Karpas-422 (cell line): Measurements from ENCODE around the gene ATP11A. TPM values are rescaled to one million over a fixed set of nuclear protein-coding genes. Genes with fewer than 3 reads are reported as not detected.

ENCODE experiments used
- DNase-seq: peaks from one replicate; pipeline ENCODE4 v3.0.0-alpha.2; 2015
- H2AFZ ChIP-seq: fragments of 200-600 bp; sonication (generic); 2 replicates; pipeline ENCODE4 v1.6.1; 2014; ENCODE audit warnings: antibody characterized with exemption, low read length, mixed read lengths
- H3K27ac ChIP-seq: fragments of 200-600 bp; sonication (generic); 2 replicates; pipeline ENCODE4 v1.5.1; 2014; ENCODE audit warnings: mild to moderate bottlenecking, low read length, moderate library complexity
- H3K27me3 ChIP-seq: fragments of 200-600 bp; sonication (generic); 2 replicates; pipeline ENCODE4 v1.6.1; 2014; ENCODE audit warnings: low read length, mixed read lengths
- H3K36me3 ChIP-seq: fragments of 200-600 bp; sonication (generic); 2 replicates; pipeline ENCODE4 v1.6.1; 2014; ENCODE audit warnings: low read length, mixed read lengths; ENCODE audit not compliant: insufficient read depth
- H3K4me1 ChIP-seq: fragments of 200-600 bp; sonication (generic); 2 replicates; pipeline ENCODE4 v1.6.1; 2014; ENCODE audit warnings: mild to moderate bottlenecking, low read length, mixed read lengths
- H3K4me2 ChIP-seq: fragments of 200-600 bp; sonication (generic); 2 replicates; pipeline ENCODE4 v1.6.1; 2014; ENCODE audit warnings: low read length, low read depth, mild to moderate bottlenecking; ENCODE audit not compliant: poor library complexity, severe bottlenecking
- H3K4me3 ChIP-seq: fragments of 200-600 bp; sonication (generic); 2 replicates; pipeline ENCODE4 v1.5.1; 2014; ENCODE audit warnings: mild to moderate bottlenecking, antibody characterized with exemption, low read length, mixed read lengths
- H3K79me2 ChIP-seq: fragments of 200-600 bp; sonication (generic); 2 replicates; pipeline ENCODE4 v1.6.1; 2014; ENCODE audit warnings: mild to moderate bottlenecking, low read length, mixed read lengths
- H3K9ac ChIP-seq: fragments of 200-600 bp; sonication (generic); 2 replicates; pipeline ENCODE4 v1.6.0; 2014; ENCODE audit warnings: low read length
- H3K9me2 ChIP-seq: fragments of 200-600 bp; sonication (generic), shearing (Covaris generic); replicated peaks from 2 replicates; pipeline ENCODE4 v1.6.0; 2014; ENCODE audit warnings: mild to moderate bottlenecking, low read length, moderate library complexity; ENCODE audit not compliant: insufficient read depth
- H3K9me3 ChIP-seq: fragments of 300-700, 200-600 bp; sonication (generic); 2 replicates; pipeline ENCODE4 v1.6.1; 2014; ENCODE audit warnings: low read length, mixed read lengths
- H4K20me1 ChIP-seq: fragments of 200-600 bp; sonication (generic); 2 replicates; pipeline ENCODE4 v1.6.1; 2014; ENCODE audit warnings: mild to moderate bottlenecking, antibody characterized with exemption, low read length, low read depth; ENCODE audit not compliant: insufficient read depth
- total RNA-seq: library from RNA; depleted of rRNA; stranded (reverse); fragments of >200 nt; shearing (Covaris generic); gene quantifications from 2 replicates; pipeline ENCODE4 v1.2.3, GENCODE V29; 2014; ENCODE audit warnings: low replicate concordance

The ATP11A gene
- total RNA-seq, 1 experiment from 2014 or later, result 0.11 TPM

DNA sequence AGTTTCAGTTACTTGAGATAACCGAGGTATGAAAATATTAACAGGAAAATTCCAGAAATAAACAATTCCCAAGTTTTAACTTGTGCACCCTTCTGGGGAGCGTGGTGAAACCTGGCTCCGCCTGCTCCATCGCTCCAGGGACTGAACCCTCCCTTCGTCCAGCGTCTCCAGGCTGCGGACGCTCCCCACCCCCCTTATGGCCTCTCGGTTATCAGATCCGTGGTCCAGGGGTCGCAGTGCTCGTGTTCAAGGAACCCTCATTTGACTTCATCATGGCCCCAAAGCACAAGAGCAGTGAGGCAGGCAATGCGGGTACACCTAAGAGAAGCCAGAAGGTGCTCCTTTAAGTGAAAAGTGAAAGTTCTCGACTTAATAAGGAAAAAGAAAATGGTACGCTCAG, 71.1 kb downstream of the ATP11A start:
- Histone ChIP-seq H3K36me3 (no peaks in the 10 kb centered on the region), H3K4me1 (no peaks in the 10 kb centered on the region), H3K27me3 (no peaks in the 10 kb centered on the region), H3K4me3 (no peak overlapping the region), H3K9ac (no peak overlapping the region), H2AFZ (no peak overlapping the region), H4K20me1 (no peaks in the 10 kb centered on the region), H3K79me2 (no peaks in the 10 kb centered on the region), H3K4me2 (no peak overlapping the region), H3K9me3 (no peaks in the 10 kb centered on the region), H3K9me2 (no peaks in the 10 kb centered on the region), H3K27ac (no peak overlapping the region)
- no peak for DNase-seq

GRCh38 chr13:112761701-112762689, 72.2 kb downstream of the ATP11A start:
- no peaks in the 10 kb centered on the region for H3K79me2 ChIP-seq
- no peak overlapping the region for H3K4me3 ChIP-seq
- H3K9ac ChIP-seq, result no peak overlapping the region
- H3K4me1 ChIP-seq, result no peaks in the 10 kb centered on the region
- no peaks in the 10 kb centered on the region for H3K9me2 ChIP-seq
- no peaks in the 10 kb centered on the region for H4K20me1 ChIP-seq
- H3K27me3 ChIP-seq, result no peaks in the 10 kb centered on the region
- H3K9me3 ChIP-seq, result no peaks in the 10 kb centered on the region
- no peak overlapping the region for H3K4me2 ChIP-seq
- no peak overlapping the region for H3K27ac ChIP-seq
- no peaks in the 10 kb centered on the region for H3K36me3 ChIP-seq
- no peak for DNase-seq
- no peak overlapping the region for H2AFZ ChIP-seq

DNA sequence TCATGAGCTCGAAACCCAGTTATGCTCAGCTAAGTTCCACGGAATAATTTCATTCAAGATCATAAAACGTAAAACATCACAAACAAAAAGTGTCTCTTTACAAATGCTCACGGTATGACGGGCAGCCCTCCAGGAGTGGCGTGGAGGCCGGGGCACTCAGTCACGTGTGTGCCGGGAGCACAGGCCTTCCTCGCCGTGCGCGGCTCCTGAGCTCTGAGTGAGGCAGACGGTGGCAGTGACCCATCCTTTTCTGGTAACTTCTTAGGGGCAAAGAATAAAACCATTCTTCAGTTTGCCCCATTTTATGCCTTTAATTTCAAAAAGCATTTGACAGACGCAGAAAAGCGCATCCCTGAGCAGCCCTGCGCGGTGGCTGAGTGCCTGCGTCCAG, 72.8 kb downstream of the ATP11A start:
- H4K20me1 ChIP-seq, result no peaks in the 10 kb centered on the region
- no peak overlapping the region for H3K9ac ChIP-seq
- no peaks in the 10 kb centered on the region for H3K9me3 ChIP-seq
- no peaks in the 10 kb centered on the region for H3K9me2 ChIP-seq
- no peaks in the 10 kb centered on the region for H3K36me3 ChIP-seq
- no peaks in the 10 kb centered on the region for H3K79me2 ChIP-seq
- no peak overlapping the region for H3K4me3 ChIP-seq
- H3K4me1 ChIP-seq, result peaks cover under 1% of the 10 kb centered on the region; the same call in 1 of the 2 replicates
- H3K4me2 ChIP-seq, result no peak overlapping the region
- no peak overlapping the region for H2AFZ ChIP-seq
- no peak overlapping the region for H3K27ac ChIP-seq
- DNase-seq, result no peak
- H3K27me3 ChIP-seq, result no peaks in the 10 kb centered on the region

GRCh38 chr13:112764028-112764427, 74.2 kb downstream of the ATP11A start:
- DNase-seq, result no peak
- H3K79me2 ChIP-seq, result no peaks in the 10 kb centered on the region
- no peak overlapping the region for H3K27ac ChIP-seq
- peaks cover 4% of the 10 kb centered on the region; the same call in 1 of the 2 replicates for H3K4me1 ChIP-seq
- H2AFZ ChIP-seq, result no peak overlapping the region
- no peaks in the 10 kb centered on the region for H3K9me2 ChIP-seq
- no peaks in the 10 kb centered on the region for H4K20me1 ChIP-seq
- no peak overlapping the region for H3K9ac ChIP-seq
- H3K27me3 ChIP-seq, result no peaks in the 10 kb centered on the region
- no peaks in the 10 kb centered on the region for H3K36me3 ChIP-seq
- H3K4me3 ChIP-seq, result no peak overlapping the region
- no peaks in the 10 kb centered on the region for H3K9me3 ChIP-seq
- no peak overlapping the region for H3K4me2 ChIP-seq

DNA sequence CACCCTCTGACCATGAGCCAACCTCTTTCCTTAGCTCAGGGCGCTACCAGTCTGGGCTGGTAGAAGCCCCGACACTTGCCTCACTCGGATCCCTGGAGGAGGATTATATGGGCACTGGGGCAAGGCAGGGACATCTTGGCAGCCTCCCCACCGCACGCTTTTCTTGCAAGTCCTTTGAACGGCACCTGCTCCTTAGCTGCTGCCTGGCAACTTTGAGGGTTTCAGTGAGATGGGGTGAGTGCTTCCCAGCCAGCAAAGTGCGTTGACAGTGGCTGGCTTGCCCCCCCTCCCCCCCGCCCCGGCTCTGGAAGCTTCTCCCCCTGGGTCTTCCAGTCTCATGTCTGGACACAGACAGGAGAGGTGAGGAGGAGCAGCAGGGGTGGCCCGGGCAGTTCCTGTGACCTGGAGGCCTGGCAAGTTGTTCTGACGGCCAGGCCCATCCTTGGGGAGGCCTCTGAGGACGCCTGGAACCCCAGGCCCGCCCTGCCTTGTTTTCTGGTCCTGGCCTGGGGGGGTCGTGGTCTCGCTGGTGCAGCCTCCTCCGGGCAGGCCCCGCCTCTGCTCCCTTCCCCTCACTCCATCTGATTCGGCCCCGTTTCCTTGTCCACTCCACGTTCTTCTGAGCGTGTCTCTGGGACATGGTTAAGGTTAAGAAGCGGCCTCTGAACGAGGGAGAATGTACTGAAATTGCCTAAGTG, 75.2 kb downstream of the ATP11A start:
- no peak for DNase-seq
- H2AFZ ChIP-seq, result no peak overlapping the region
- no peak overlapping the region for H3K4me3 ChIP-seq
- H3K79me2 ChIP-seq, result no peaks in the 10 kb centered on the region
- no peaks in the 10 kb centered on the region for H3K36me3 ChIP-seq
- H3K9ac ChIP-seq, result no peak overlapping the region
- H4K20me1 ChIP-seq, result no peaks in the 10 kb centered on the region
- no peaks in the 10 kb centered on the region for H3K27me3 ChIP-seq
- H3K27ac ChIP-seq, result no peak overlapping the region
- H3K9me3 ChIP-seq, result no peaks in the 10 kb centered on the region
- peaks cover 4% of the 10 kb centered on the region; the same call in 1 of the 2 replicates for H3K4me1 ChIP-seq
- H3K4me2 ChIP-seq, result no peak overlapping the region
- H3K9me2 ChIP-seq, result no peaks in the 10 kb centered on the region

DNA sequence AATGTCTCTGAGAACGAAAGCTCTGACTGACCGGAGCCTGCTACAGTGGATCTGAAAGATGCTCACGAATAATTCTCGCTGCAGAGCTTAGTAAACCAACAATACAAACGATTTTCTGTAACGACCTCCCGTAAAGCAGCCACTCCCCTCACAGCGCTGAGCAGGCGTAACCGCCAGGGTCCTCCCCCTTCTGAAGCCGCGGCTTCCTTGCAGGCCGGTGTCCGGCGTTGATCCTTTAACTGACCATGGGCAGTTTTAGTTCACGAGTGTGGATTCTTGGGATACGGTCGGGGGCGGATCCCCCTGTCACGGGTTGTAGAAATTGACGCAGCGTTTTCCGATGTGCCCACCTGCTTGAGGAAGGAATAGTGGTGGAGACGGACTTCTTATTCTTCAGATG, 75.9 kb downstream of the ATP11A start:
- Histone ChIP-seq H3K4me3 (no peak overlapping the region), H3K9me2 (no peaks in the 10 kb centered on the region), H4K20me1 (no peaks in the 10 kb centered on the region), H3K9me3 (no peaks in the 10 kb centered on the region), H3K4me2 (no peak overlapping the region), H2AFZ (no peak overlapping the region), H3K27ac (no peak overlapping the region), H3K4me1 (peaks cover 4% of the 10 kb centered on the region; the same call in 1 of the 2 replicates), H3K36me3 (no peaks in the 10 kb centered on the region), H3K27me3 (no peaks in the 10 kb centered on the region), H3K79me2 (no peaks in the 10 kb centered on the region), H3K9ac (no peak overlapping the region)
- no peak for DNase-seq

- H4K20me1 ChIP-seq, result no peaks in the 10 kb centered on the region
- no peak overlapping the region for H3K27ac ChIP-seq
- H3K4me2 ChIP-seq, result no peak overlapping the region
- H3K9ac ChIP-seq, result no peak overlapping the region
- no peaks in the 10 kb centered on the region for H3K9me2 ChIP-seq
- no peak overlapping the region for H2AFZ ChIP-seq
- H3K36me3 ChIP-seq, result no peaks in the 10 kb centered on the region
- H3K27me3 ChIP-seq, result no peaks in the 10 kb centered on the region
- H3K9me3 ChIP-seq, result no peaks in the 10 kb centered on the region
- peaks cover 4% of the 10 kb centered on the region; the same call in 1 of the 2 replicates for H3K4me1 ChIP-seq
- no peaks in the 10 kb centered on the region for H3K79me2 ChIP-seq
- DNase-seq, result no peak
- no peak overlapping the region for H3K4me3 ChIP-seq
Observed at GRCh38 chr13:112766336-112766735, 76.5 kb downstream of the ATP11A start.
